Parathyroid adenoma (tissue), 2 donors: ENCODE data around the gene TMEM106B.
A peak's percentile ranks its signal among the peaks of the same experiment; 100 is the strongest.
"Not testable (repeated sequence)": the region's sequence is repeated elsewhere in the genome, so short reads cannot be mapped to it uniquely, and the experiment has no call there.

Experiments used
- H2AFZ ChIP-seq: fragments of 300-600 bp; sonication (generic); one replicate; pipeline ENCODE4 v1.7.0; 2017; ENCODE audit warnings: antibody characterized with exemption, mild to moderate bottlenecking
- H3K27ac ChIP-seq: fragments of 300-600 bp; sonication (generic); one replicate; pipeline ENCODE4 v1.7.0; 2017
- H3K27me3 ChIP-seq: fragments of 300-600 bp; sonication (generic); one replicate; pipeline ENCODE4 v1.7.0; 2017; ENCODE audit warnings: low read length; ENCODE audit not compliant: control insufficient read depth, insufficient read depth
- H3K36me3 ChIP-seq: fragments of 300-600 bp; sonication (generic); one replicate; pipeline ENCODE4 v1.7.0; 2017; ENCODE audit warnings: low read length; ENCODE audit not compliant: control insufficient read depth, insufficient read depth
- H3K4me1 ChIP-seq: fragments of 300-600 bp; sonication (generic); one replicate; pipeline ENCODE4 v1.7.0; 2017; ENCODE audit warnings: control low read depth
- H3K4me2 ChIP-seq: fragments of 300-600 bp; sonication (generic); one replicate; pipeline ENCODE4 v1.7.0; 2017; ENCODE audit warnings: low read length
- H3K4me3 ChIP-seq: fragments of 300-600 bp; sonication (generic); one replicate; pipeline ENCODE4 v1.7.0; 2017; ENCODE audit warnings: low read depth, low read length
- H3K79me2 ChIP-seq: fragments of 300-600 bp; sonication (generic); one replicate; pipeline ENCODE4 v1.7.0; 2017; ENCODE audit warnings: control low read depth
- H3K9ac ChIP-seq: fragments of 300-600 bp; sonication (generic); one replicate; pipeline ENCODE4 v1.7.0; 2017; ENCODE audit warnings: mild to moderate bottlenecking
- H3K9me3 ChIP-seq: fragments of 300-600 bp; sonication (generic); one replicate; pipeline ENCODE4 v1.7.0; 2017; ENCODE audit warnings: low read length; ENCODE audit not compliant: control insufficient read depth
- TF ChIP-seq, protein P1 (sequence below): fragments of 300-600 bp; sonication (generic); IDR thresholded peaks from one replicate; pipeline ENCODE4 v1.7.0; 2017; ENCODE audit warnings: antibody characterized with exemption, mild to moderate bottlenecking
- donor health status: primary hyperparathyroidism.

TMEM106B gene

DNA sequence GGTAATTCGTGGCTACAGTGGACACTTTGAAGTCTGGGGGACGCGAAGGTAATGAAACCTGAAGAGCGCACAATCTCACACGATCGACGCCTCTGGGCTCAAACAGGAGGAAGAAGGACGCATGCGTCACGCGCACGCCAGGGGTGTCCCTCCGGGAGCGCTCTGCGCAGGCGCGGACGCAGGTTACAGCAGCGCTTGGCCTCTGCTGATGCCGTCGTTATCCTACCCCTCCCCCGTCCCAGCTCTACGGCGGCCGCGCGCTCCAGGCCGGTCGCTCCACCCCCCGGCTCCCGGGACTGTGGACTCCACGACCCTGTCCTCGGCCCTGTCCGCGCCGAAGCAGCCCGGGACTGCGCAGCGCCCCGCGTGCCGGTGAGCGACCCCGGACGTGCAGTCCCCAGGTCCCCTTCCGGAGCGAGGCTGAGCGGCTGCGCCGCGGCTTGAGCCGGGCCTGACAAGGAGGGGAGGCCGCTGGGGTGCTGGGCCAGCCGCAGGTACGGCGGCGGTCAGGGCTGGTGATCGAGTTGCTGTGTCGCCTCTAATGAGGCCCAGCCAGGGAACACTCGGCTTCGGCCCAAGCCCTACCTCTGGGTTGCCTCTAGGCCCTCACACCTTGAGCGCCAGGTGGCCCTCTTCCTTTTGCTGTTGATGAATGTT is at the start of gene TMEM106B:
Gene TMEM106B (plus strand): TSS at position 241 of the 657 bp plus-strand sequence. CDS start 3,517 bp downstream, outside the sequence.
- Histone ChIP-seq H3K36me3 (no peaks in the 10 kb centered on the region), H3K9me3 (no peaks in the 10 kb centered on the region)

GRCh38 chr7:12162415-12163113 is 48.5 kb upstream of the TMEM106B start:
- no peaks in the 10 kb centered on the region for H3K27me3 ChIP-seq
- H3K4me1 ChIP-seq, result no peaks in the 10 kb centered on the region
- no peaks in the 10 kb centered on the region for H3K79me2 ChIP-seq
- no peak overlapping the region for H3K4me2 ChIP-seq
- no peak overlapping the region for H3K4me3 ChIP-seq
- H3K36me3 ChIP-seq, result no peaks in the 10 kb centered on the region
- H3K9ac ChIP-seq, result no peak overlapping the region
- TF ChIP-seq, protein P1, sequence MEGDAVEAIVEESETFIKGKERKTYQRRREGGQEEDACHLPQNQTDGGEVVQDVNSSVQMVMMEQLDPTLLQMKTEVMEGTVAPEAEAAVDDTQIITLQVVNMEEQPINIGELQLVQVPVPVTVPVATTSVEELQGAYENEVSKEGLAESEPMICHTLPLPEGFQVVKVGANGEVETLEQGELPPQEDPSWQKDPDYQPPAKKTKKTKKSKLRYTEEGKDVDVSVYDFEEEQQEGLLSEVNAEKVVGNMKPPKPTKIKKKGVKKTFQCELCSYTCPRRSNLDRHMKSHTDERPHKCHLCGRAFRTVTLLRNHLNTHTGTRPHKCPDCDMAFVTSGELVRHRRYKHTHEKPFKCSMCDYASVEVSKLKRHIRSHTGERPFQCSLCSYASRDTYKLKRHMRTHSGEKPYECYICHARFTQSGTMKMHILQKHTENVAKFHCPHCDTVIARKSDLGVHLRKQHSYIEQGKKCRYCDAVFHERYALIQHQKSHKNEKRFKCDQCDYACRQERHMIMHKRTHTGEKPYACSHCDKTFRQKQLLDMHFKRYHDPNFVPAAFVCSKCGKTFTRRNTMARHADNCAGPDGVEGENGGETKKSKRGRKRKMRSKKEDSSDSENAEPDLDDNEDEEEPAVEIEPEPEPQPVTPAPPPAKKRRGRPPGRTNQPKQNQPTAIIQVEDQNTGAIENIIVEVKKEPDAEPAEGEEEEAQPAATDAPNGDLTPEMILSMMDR, result no peak
- H2AFZ ChIP-seq, result no peak overlapping the region
- H3K9me3 ChIP-seq, result no peaks in the 10 kb centered on the region
- no peak overlapping the region for H3K27ac ChIP-seq

More for the DNA sequence above, at the start of gene TMEM106B:
- H3K79me2 ChIP-seq, result peaks cover 19% of the 10 kb centered on the region
- peak within 1 kb of the TSS; percentile 95 for H3K27ac ChIP-seq
- H3K4me1 ChIP-seq, result no peaks in the 10 kb centered on the region
- H3K4me3 ChIP-seq, result peak within 1 kb of the TSS; percentile 85
- H3K27me3 ChIP-seq, result no peaks in the 10 kb centered on the region
- H3K9ac ChIP-seq, result peak within 1 kb of the TSS; percentile 81
- peak within 1 kb of the TSS; percentile 90 for H3K4me2 ChIP-seq
- TF ChIP-seq, protein P1, result peak; percentile 30
- H2AFZ ChIP-seq, result peak within 1 kb of the TSS; percentile 97

DNA sequence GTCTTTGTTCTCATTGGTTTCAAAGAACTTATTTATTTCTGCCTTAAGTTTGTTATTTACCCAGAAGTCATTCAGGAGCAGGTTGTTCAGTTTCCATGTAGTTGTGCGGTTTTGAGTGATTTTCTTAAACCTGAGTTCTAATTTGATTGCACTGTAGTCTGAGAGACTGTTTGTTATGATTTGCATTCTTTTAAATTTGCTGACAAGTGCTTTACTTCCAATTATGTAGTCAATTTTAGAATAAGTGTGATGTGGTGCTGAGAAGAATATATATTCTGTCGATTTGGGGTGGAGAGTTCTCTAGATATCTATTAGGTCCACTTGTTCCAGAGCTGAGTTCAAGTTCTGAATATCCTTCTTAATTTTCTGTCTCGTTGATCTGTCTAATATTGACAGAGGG is 43.0 kb upstream of the TMEM106B start:
- not testable (repeated sequence) for H3K27me3 ChIP-seq, H3K9me3 ChIP-seq, H3K4me3 ChIP-seq, H3K36me3 ChIP-seq, H3K9ac ChIP-seq, H3K4me2 ChIP-seq, H3K79me2 ChIP-seq, H3K4me1 ChIP-seq, H3K27ac ChIP-seq, H2AFZ ChIP-seq

DNA sequence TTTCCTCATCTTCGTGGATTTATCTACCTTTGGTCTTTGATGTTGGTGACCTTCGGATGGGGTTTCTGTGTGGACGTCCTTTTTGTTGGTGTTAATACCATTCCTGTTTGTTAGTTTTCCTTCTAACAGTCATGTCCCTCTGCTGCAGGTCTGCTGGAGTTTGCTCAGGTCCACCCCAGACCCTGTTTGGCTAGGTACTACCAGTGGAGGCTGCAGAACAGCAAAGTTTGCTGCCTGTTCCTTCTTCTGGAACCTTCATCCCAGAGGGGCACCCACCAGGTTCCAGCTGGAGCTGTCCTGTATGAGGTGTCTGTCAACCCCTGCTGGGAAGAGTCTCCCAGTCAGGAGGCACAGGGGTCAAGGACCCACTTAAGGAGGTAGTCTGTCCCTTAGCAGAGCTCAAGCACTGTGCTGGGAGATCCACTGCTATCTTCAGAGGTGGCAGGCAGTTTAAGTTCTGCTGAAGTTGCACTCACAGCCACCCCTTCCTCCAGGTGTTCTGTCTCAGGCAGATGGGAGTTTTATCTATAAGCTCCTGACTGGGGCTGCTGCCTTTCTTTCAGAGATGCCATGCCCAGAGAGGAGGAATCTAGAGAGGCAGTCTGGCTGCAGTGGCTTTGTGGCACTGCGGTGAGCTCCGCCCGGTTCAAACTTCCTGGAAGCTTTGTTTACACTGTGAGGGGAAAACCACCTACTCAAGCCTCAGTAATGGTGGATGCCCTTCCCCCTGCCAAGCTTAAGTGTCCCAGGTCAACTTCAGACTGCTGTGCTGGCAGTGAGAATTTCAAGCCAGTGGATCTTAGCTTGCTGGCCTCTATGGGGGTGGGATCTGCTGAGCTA is 40.9 kb upstream of the TMEM106B start:
- not testable (repeated sequence) for H3K27me3 ChIP-seq, H3K79me2 ChIP-seq, H3K27ac ChIP-seq

DNA sequence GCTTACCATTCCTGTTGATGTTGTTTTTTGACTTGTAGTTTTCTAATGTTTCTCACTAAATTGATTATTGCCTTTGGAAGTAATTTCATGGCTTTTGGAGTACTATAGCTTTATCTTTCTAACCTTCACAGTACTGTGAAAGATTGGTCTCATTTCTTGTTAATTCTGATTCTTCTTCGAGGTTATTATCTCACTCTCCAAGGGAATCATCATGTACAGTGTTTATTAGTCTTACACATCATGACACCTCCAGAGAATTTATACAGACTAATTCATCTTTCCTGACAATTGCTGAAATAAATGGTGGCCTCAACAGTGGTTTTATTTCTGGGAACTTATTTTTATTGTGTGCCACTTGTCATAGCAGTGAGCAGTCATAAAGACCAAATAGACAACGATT is 37.4 kb upstream of the TMEM106B start:
- H3K36me3 ChIP-seq, result no peaks in the 10 kb centered on the region
- no peaks in the 10 kb centered on the region for H3K27me3 ChIP-seq
- H3K9me3 ChIP-seq, result no peaks in the 10 kb centered on the region
- TF ChIP-seq, protein P1, result no peak
- no peak overlapping the region for H3K9ac ChIP-seq
- no peak overlapping the region for H3K4me3 ChIP-seq
- no peak overlapping the region for H3K27ac ChIP-seq
- H3K79me2 ChIP-seq, result no peaks in the 10 kb centered on the region
- H3K4me1 ChIP-seq, result no peaks in the 10 kb centered on the region
- no peak overlapping the region for H3K4me2 ChIP-seq
- H2AFZ ChIP-seq, result no peak overlapping the region

More for the DNA sequence above, 40.9 kb upstream of the TMEM106B start:
- not testable (repeated sequence) for H3K9me3 ChIP-seq, H2AFZ ChIP-seq, H3K9ac ChIP-seq, H3K4me3 ChIP-seq, H3K36me3 ChIP-seq, H3K4me2 ChIP-seq, H3K4me1 ChIP-seq
